ENCODE measurements around the gene CTXN1.

- no peak for TF ChIP-seq CTCF (conservative IDR thresholded peaks at IDR 0.05)
- no peak for TF ChIP-seq EZH2 (IDR thresholded peaks at IDR 0.05; ENCODE audit: low read depth)
These were observed 45.9 kb upstream of the CTXN1 start for GRCh38 chr19:7971553-7972520.
